Measurements from ENCODE around the gene SERGEF.

SERGEF gene

GRCh38 chr11:17779861-17780594, 232.8 kb downstream of the SERGEF start:
- DNase-seq, result no peak

- no peak for DNase-seq
These were observed 233.6 kb downstream of the SERGEF start for GRCh38 chr11:17778956-17779860.

DNA sequence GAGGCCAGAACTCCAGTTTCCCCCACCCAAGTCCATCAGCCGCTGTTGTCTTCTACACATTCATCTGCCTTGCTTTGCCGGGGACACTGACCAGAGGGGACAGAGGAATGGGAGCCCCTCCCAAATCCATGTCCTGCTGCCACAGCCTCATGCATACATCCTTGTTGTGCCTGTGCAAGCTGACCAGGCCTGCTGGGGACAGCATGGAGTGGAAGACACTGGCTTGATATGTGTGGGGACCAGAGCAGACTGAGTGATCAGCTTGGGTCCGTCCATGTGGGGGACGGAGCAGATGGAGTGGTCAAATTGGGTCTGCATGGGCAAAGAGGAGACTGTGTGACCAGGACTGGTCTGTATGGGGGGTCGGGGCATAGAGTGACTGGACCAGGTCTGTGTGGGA, 234.5 kb downstream of the SERGEF start:
- no peak for DNase-seq

DNA sequence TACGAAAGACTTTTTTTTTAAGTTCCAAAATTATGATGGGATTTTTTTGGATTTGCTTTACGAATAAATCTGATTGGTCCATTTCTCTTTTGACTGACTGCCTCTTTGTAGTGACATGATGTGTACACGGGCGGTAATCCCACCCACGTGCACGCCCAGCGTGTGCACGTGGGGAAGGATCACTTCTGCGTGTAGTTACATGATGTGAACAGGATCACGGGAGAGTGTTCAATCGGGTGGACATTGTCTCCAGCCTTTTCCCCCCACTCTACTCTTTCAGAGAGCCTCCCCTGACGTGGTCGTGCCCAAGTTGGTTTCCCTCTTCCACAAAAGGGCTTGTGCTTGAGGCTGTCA, 235.1 kb downstream of the SERGEF start:
- DNase-seq, result no peak

- no peak for DNase-seq
These were observed 235.6 kb downstream of the SERGEF start for GRCh38 chr11:17777086-17777737.

- DNase-seq, result no peak
These were observed 236.5 kb downstream of the SERGEF start for GRCh38 chr11:17776212-17776875.

GRCh38 chr11:17775507-17776211, 237.2 kb downstream of the SERGEF start:
- DNase-seq, result no peak

DNA sequence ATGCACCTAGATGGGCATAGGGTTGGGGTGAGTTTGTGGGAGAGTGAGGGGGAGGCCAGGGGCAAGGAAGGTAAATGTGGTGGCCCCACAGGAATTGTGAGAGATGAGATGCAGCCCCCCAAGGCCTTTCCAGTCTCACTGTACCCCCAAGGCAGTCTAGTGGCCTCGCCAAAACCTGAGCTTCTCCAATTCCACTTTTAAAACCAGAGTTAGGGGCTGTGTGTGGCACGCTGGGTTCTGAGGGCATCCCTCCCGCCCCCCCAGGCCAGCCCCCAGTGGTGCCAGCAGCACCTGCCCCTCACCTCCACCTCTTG, 237.9 kb downstream of the SERGEF start:
- no peak for DNase-seq

DNA sequence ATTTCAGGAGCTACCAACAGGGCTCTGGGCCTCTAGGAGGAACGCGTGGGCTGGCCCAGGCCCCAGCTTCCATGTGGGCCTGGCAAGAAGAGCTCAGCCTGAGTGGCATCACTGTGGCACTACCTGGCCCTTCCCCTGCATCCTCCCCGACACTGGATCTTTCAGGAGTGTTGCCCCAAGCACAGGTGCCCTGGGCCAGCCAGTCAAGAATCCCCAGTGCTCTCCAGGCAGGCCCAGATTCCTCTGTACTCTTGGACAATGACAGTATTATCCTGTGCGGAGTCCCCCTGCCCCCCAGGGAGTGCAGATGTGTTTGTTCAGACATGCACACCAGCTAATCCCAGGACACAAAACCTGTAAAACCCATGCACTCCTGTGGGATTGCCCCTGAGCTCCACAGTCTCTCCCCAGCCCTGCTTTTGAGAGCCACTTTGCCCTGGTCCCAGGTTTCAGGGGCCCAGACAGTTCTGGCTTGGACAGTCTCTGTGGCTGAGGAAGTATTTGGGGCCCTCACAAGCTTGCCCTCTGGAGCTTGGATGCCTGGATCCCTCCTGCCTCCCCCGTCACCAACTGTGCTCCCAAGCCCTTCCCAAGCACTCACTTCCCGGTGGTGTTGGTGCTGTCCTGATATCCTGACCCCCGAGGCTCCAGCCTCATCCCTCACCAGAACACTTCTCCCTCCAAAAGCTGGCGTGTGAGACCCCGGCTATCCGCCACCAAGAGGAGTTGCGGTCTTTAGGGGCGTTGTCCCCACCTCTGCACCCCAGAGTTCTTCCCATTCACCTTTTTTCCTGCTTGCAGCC, 238.4 kb downstream of the SERGEF start:
- DNase-seq, result no peak

DNA sequence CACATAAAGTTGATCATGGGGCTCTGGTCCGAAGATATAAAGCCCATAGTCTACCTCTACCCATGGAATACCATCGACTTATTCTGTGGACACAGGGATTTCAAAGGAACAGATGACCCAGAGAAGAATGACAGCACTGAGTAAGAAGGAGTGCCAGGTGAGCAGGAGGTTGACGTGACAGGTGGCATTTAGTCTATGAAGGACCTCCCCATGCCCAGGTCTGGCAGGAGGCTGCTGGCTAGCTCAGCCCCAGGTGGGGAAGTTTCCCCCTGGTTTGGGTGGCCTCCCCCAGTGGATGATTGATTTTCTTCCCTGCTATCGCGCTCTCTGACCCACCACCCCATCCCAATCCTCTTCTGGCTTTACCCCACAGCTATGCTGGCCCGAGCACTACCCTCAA, 239.2 kb downstream of the SERGEF start:
- DNase-seq, result no peak

DNA sequence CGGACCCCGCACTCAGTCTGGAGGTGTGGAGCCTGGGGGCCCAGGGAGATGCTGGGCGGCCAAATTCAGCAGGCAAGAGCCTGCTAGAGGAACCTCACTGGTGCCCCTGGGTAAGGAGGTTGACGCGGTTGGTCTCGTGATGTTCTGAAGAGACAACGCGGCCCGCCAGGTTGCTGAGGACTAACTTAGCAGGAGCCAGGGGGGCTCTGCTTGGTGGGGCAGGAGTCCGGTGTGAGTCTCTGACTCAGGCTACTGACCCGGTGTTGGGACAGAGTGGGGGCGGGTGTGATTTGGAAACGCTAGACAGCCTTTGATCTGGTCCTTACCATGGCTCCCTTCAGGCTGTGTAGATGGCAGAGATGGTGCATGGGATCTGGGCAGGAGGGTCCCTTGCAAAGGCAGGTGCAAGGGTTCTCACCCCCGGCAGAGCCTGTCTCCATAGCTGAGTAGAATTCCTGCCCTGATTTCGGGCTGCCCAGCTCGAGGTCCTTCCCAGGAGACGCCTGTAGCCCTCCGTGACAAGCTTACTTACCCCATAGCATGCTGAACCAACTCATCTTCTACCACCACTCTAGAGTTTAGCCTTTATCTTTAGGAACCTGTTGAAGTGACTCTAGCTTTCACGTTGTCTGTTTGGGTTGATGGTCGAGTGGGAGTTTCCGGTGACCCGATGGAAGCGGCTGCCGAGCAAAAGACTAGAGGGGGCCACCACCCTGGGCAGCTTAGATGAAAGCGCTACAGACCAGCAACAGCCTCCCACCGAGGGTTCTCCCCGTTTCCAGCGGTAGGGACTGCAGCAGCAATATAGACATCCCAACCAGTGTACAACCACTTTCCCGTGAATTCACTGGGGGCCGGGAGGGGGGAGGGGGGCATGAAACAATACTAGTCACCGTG, 239.9 kb downstream of the SERGEF start:
- no peak for DNase-seq

GRCh38 chr11:17771841-17772401, 240.9 kb downstream of the SERGEF start:
- no peak for DNase-seq

DNA sequence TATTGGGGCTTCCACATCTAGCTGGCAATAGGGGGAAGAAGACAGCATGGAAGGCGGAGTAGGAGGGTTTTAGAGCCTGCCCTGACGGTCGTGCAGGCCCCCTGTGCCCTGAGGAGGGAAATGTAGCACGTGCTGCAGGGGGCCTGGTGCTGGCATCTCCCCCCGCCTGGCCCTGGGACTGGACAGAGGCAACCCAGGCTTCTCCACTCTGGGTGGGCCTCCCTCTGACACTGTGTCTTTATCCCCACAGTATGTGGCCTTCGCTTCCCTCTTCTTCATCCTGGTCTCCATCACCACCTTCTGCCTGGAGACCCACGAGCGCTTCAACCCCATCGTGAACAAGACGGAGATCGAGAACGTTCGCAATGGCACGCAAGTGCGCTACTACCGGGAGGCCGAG, 241.4 kb downstream of the SERGEF start:
- DNase-seq, result no peak

DNA sequence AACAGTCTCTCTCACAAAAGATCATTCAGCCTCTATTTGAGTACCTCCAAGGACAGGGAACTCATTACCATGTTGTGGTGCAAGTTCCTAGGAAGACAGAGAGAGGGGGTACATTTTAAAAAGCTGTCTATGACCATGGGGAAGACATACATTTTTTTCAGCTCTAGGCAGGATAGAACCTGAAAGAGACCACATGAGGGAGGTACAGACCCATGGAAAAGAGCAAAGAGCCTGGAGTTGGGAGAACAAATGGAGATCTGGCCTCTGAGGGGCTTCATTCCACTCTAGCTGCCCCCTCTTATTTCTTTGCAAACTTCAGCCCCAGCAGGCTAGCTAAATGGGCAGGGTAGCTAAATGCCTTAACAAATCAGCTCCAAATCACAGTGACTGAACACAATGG, 241.9 kb downstream of the SERGEF start:
- no peak for DNase-seq

DNA sequence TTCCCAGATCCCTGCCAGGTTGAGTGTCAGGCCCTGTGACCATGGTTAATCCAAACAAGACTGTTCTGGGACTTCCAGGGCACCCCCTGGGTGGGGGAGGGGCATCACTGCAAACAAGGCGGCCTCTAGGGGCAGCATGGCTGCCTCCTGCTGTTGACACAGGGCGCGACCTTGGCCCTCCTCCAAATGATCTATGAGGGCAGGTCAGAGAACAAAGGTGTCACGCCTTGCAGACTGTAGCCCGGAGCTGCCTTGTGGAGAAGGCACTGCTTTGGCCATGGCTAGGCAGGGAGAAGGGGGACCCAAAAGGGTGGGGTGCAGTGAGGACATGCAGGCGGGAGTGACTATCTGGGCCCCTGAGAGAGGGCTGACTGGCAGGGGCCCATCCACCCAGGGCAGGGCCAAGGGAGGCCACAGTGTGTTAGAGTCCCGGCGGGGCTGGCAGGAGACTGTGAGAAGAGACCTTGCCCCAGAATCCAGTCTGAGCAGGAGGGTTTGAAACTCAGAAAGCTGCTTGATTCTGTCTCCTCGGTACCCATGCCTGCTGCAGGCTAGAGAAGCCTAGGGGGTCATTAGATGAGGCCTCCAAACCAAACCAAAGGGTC, 242.7 kb downstream of the SERGEF start:
- no peak for DNase-seq

GRCh38 chr11:17769218-17769617, 243.6 kb downstream of the SERGEF start:
- DNase-seq, result no peak

- no peak for DNase-seq
These were observed 244.3 kb downstream of the SERGEF start for GRCh38 chr11:17768547-17768946.

- DNase-seq, result no peak
These were observed 244.9 kb downstream of the SERGEF start for GRCh38 chr11:17767914-17768313.

DNA sequence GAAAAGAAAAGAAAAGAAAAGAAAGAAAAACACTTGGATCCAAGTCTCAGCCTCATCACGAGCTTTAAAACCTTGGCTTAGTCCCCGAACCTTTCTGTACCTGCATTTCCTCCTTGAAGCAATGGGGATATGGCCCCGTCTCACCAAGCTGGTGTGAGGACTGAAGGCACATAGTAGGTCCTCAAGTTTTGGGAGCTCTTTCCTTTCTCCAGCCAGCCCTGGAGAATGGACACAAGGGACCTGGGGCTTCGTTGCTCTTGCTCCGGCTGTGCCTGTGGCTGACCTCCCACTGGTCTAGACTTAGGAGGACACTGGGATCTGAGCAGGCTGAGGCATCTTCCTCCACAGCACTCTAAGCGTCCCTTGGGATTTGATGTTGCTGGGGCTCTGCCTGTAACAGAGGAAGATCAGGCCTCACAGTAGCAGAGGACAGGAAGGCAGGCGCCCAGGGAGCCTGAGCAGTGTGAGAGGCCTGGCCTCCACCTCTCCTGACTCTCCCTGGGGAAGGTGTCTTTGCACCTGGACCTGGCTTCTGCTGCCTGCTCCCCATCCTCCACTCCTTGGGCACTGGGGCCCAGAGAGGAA, 245.5 kb downstream of the SERGEF start:
- no peak for DNase-seq

DNA sequence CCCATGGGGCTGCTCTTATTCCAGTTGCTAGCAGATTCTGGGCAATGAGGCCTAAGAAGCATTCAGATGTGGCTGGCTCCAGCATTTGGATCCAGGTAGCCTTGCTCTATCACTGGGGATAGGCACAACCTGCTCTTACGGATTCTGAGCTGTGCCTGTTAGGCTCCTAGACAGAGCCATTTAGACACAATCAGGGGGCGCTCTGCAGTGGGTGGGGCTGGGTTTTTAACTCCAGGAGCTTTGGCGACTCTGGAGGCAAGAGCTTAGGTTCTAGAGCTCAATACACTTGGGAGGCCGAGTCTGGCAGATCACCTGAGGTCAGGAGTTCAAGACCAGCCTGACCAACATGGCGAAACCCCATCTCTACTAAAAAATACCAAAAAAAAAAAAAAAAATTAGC, 246.3 kb downstream of the SERGEF start:
- DNase-seq, result no peak

All from activated CD4-positive, alpha-beta T cell treated with anti-CD3 and anti-CD28 coated beads, Interleukin-2, amount 50 U/mL, for 48 hours (primary cell).